Lower lobe of right lung (tissue), 2 donors: ENCODE data around the gene SLC25A13. TPM values are rescaled to one million over a fixed set of nuclear protein-coding genes. Genes with fewer than 3 reads are reported as not detected.

ENCODE experiments used
- ATAC-seq, 2 donors: fragments of 200-7000 bp; cut with Tn5 transposase; one replicate each; pipeline ENCODE4 v1.9.1; 2020 to 2022; ENCODE audit warnings: mild to moderate bottlenecking in 2 of 2, moderate library complexity in 2 of 2
- DNase-seq: peaks from one replicate; pipeline ENCODE4 v3.0.0-alpha.2; 2020
- H3K27ac ChIP-seq: fragments of 200-600 bp; one replicate; pipeline ENCODE4 v1.8.0; 2022
- H3K27me3 ChIP-seq: fragments of 200-600 bp; one replicate; pipeline ENCODE4 v1.8.0; 2022; ENCODE audit warnings: low read depth
- H3K36me3 ChIP-seq: fragments of 200-600 bp; one replicate; pipeline ENCODE4 v1.8.0; 2022; ENCODE audit warnings: mild to moderate bottlenecking
- H3K4me1 ChIP-seq: fragments of 200-600 bp; one replicate; pipeline ENCODE4 v1.8.0; 2022
- H3K4me3 ChIP-seq: fragments of 200-600 bp; one replicate; pipeline ENCODE4 v1.8.0; 2022; ENCODE audit warnings: mild to moderate bottlenecking
- H3K9me3 ChIP-seq: fragments of 200-600 bp; one replicate; pipeline ENCODE4 v1.8.0; 2022
- CTCF ChIP-seq: fragments of 200-600 bp; IDR thresholded peaks from one replicate; pipeline ENCODE4 v1.8.0; 2022; ENCODE audit warnings: antibody characterized with exemption, mild to moderate bottlenecking
- intact Hi-C: fragments of 100-400 bp; cut with DNase I; formaldehyde crosslinking; loops from one replicate; pipeline ENCODE4 v1.11.0; 2022
- total RNA-seq: library from RNA; stranded (reverse); fragmentation: NEBNext Ultra II Directional; extraction: Animal tissue kit (Norgen Biotek cat#: 25700); gene quantifications from one replicate; pipeline ENCODE4 v1.2.1, GENCODE V29; 2021
- donor health status: DM: no; HTN: yes; CAD: no; lungs with severe emphysema.

The SLC25A13 gene
- total RNA-seq, 1 donor from 2014 or later = 24.8 TPM

- H3K9me3 ChIP-seq = no peaks in the 10 kb centered on the region
- intact Hi-C loops = no loop called here
- H3K4me3 ChIP-seq = no peak overlapping the region
- H3K36me3 ChIP-seq = no peaks in the 10 kb centered on the region
- no peak for TF ChIP-seq CTCF
- DNase-seq (no peak), ATAC-seq (no peak)
- no peak overlapping the region for H3K27ac ChIP-seq
- no peaks in the 10 kb centered on the region for H3K4me1 ChIP-seq
- no peaks in the 10 kb centered on the region for H3K27me3 ChIP-seq
Measured at GRCh38 chr7:96090756-96091155, 231.1 kb downstream of the SLC25A13 start.

GRCh38 chr7:96089511-96089910 is 232.4 kb downstream of the SLC25A13 start:
- no peak for DNase-seq
- ATAC-seq = no peak
- no peak overlapping the region for H3K4me3 ChIP-seq
- H3K27ac ChIP-seq = no peak overlapping the region
- intact Hi-C loops = no loop called here
- no peaks in the 10 kb centered on the region for H3K36me3 ChIP-seq
- no peaks in the 10 kb centered on the region for H3K27me3 ChIP-seq
- no peak for TF ChIP-seq CTCF
- no peaks in the 10 kb centered on the region for H3K4me1 ChIP-seq
- no peaks in the 10 kb centered on the region for H3K9me3 ChIP-seq

GRCh38 chr7:96088579-96088978 is 233.3 kb downstream of the SLC25A13 start:
- DNase-seq = no peak
- intact Hi-C loops = no loop called here
- no peak for TF ChIP-seq CTCF
- no peak for ATAC-seq
- H3K9me3 ChIP-seq = no peaks in the 10 kb centered on the region
- H3K27me3 ChIP-seq = no peaks in the 10 kb centered on the region
- H3K4me3 ChIP-seq = no peak overlapping the region
- no peaks in the 10 kb centered on the region for H3K36me3 ChIP-seq
- no peaks in the 10 kb centered on the region for H3K4me1 ChIP-seq
- no peak overlapping the region for H3K27ac ChIP-seq

- no peak for TF ChIP-seq CTCF
- Histone ChIP-seq H3K27ac (no peak overlapping the region), H3K36me3 (no peaks in the 10 kb centered on the region), H3K4me3 (no peak overlapping the region), H3K27me3 (no peaks in the 10 kb centered on the region), H3K4me1 (no peaks in the 10 kb centered on the region), H3K9me3 (no peaks in the 10 kb centered on the region)
- intact Hi-C loops = no loop called here
- ATAC-seq (no peak), DNase-seq (no peak)
Measured at GRCh38 chr7:96085953-96086352, 235.9 kb downstream of the SLC25A13 start.

GRCh38 chr7:96084881-96085553 is 236.9 kb downstream of the SLC25A13 start:
- no peaks in the 10 kb centered on the region for H3K9me3 ChIP-seq
- ATAC-seq = no peak
- no peaks in the 10 kb centered on the region for H3K4me1 ChIP-seq
- H3K36me3 ChIP-seq = no peaks in the 10 kb centered on the region
- H3K27ac ChIP-seq = no peak overlapping the region
- no peaks in the 10 kb centered on the region for H3K27me3 ChIP-seq
- TF ChIP-seq CTCF = no peak
- DNase-seq = no peak
- no peak overlapping the region for H3K4me3 ChIP-seq
- intact Hi-C loops = no loop called here
